GM23338 (cell line): ENCODE measurements around the gene FAM98A. TPM values are rescaled to one million over a fixed set of nuclear protein-coding genes. Genes with fewer than 3 reads are reported as not detected.

Source experiments
- ATAC-seq: fragments of 200-7000 bp; cut with Tn5 transposase; 3 replicates; pipeline ENCODE4 v1.9.1; 2020
- DNase-seq: peaks from one replicate; pipeline ENCODE4 v3.0.0-alpha.2; 2015; ENCODE audit warnings: low spot score
- H2AFZ ChIP-seq: fragments of 200-600 bp; sonication (generic); 2 replicates; pipeline ENCODE4 v1.8.0; 2016; ENCODE audit warnings: antibody characterized with exemption, mild to moderate bottlenecking, moderate library complexity
- H3F3A ChIP-seq: fragments of 200-600 bp; sonication (generic); replicated peaks from 2 replicates; pipeline ENCODE4 v1.8.0; 2017; ENCODE audit warnings: antibody characterized with exemption, mixed run types, low read depth
- H3K27ac ChIP-seq: fragments of 200-600 bp; sonication (generic); 2 replicates; pipeline ENCODE4 v1.6.1; 2016; ENCODE audit warnings: low read depth
- H3K27me3 ChIP-seq: fragments of 200-600 bp; sonication (generic); 2 replicates; pipeline ENCODE4 v1.8.0; 2016; ENCODE audit warnings: mild to moderate bottlenecking, mixed run types, moderate library complexity; ENCODE audit not compliant: insufficient read depth
- H3K36me3 ChIP-seq: fragments of 200-600 bp; sonication (generic); 2 replicates; pipeline ENCODE4 v1.8.0; 2016; ENCODE audit warnings: mild to moderate bottlenecking; ENCODE audit not compliant: insufficient read depth
- H3K4me1 ChIP-seq: fragments of 200-600 bp; sonication (generic); 2 replicates; pipeline ENCODE4 v1.8.0; 2016; ENCODE audit warnings: mild to moderate bottlenecking, moderate library complexity; ENCODE audit not compliant: insufficient read depth
- H3K4me2 ChIP-seq: fragments of 200-600 bp; sonication (generic); 2 replicates; pipeline ENCODE4 v1.7.1; 2017; ENCODE audit warnings: mixed run types
- H3K4me3 ChIP-seq: fragments of 200-600 bp; sonication (generic); 2 replicates; pipeline ENCODE4 v1.6.1; 2016; ENCODE audit warnings: mixed run types
- H3K79me2 ChIP-seq: fragments of 200-600 bp; sonication (generic); replicated peaks from 2 replicates; pipeline ENCODE4 v1.8.0; 2017; ENCODE audit warnings: mild to moderate bottlenecking; ENCODE audit not compliant: insufficient read depth
- H3K9me2 ChIP-seq: fragments of 200-600 bp; sonication (generic); 2 replicates; pipeline ENCODE4 v1.8.0; 2017; ENCODE audit not compliant: insufficient read depth
- H4K20me1 ChIP-seq: fragments of 200-600 bp; sonication (generic); replicated peaks from 2 replicates; pipeline ENCODE4 v1.8.0; 2017; ENCODE audit warnings: mild to moderate bottlenecking; ENCODE audit not compliant: insufficient read depth
- H3K27ac Mint-ChIP-seq: 2 replicates; pipeline ENCODE4 v1.8.0; 2020; ENCODE audit warnings: inconsistent platforms, mild to moderate bottlenecking, moderate library complexity, mixed read lengths
- H3K27me3 Mint-ChIP-seq: 3 replicates; pipeline ENCODE4 v1.8.0; 2022; ENCODE audit warnings: low read depth, mild to moderate bottlenecking, moderate library complexity, mixed read lengths, inconsistent platforms; ENCODE audit not compliant: insufficient read depth, poor library complexity
- H3K36me3 Mint-ChIP-seq: 3 replicates; pipeline ENCODE4 v1.8.0; 2021; ENCODE audit warnings: low read depth, mild to moderate bottlenecking, inconsistent platforms, moderate library complexity, mixed read lengths
- H3K4me1 Mint-ChIP-seq: 3 replicates; pipeline ENCODE4 v1.8.0; 2020; ENCODE audit warnings: mild to moderate bottlenecking, inconsistent platforms, mixed read lengths
- H3K4me3 Mint-ChIP-seq: 3 replicates; pipeline ENCODE4 v1.8.0; 2021; ENCODE audit warnings: moderate library complexity, mild to moderate bottlenecking, inconsistent platforms, mixed read lengths
- H3K9me3 Mint-ChIP-seq: 3 replicates; pipeline ENCODE4 v1.8.0; 2020; ENCODE audit warnings: moderate library complexity, mild to moderate bottlenecking, inconsistent platforms, mixed read lengths
- CREB1 ChIP-seq: fragments of 250-450 bp; sonication (Bioruptor Pico); IDR thresholded peaks from 2 replicates; pipeline ENCODE4 v1.5.0; 2020; ENCODE audit warnings: low read depth, mild to moderate bottlenecking, moderate library complexity
- EZH2 ChIP-seq: fragments of 200-600 bp; sonication (generic); IDR thresholded peaks from one replicate; pipeline ENCODE4 v1.8.0; 2017; ENCODE audit warnings: antibody characterized with exemption, mild to moderate bottlenecking, low read depth; ENCODE audit not compliant: unreplicated experiment
- NANOG ChIP-seq: IDR thresholded peaks from 2 replicates; pipeline ENCODE4 v1.6.1; 2016; ENCODE audit warnings: antibody characterized with exemption, borderline replicate concordance
- ZNF331 ChIP-seq: fragments of 250-450 bp; sonication (Bioruptor Pico); IDR thresholded peaks from 2 replicates; pipeline ENCODE4 v1.5.0; 2020; ENCODE audit warnings: low read depth, mild to moderate bottlenecking, moderate library complexity
- ZNF462 ChIP-seq: fragments of 250-450 bp; sonication (Bioruptor Pico); IDR thresholded peaks from 2 replicates; pipeline ENCODE4 v1.5.0; 2020; ENCODE audit warnings: mild to moderate bottlenecking, moderate library complexity
- polyA plus RNA-seq: library from polyadenylated mRNA; unstranded; fragments of >200 nt; fragmentation: Nextera tagmentation; extraction: Ambion mirVana; gene quantifications from 2 replicates; pipeline ENCODE4 v1.2.1, GENCODE V29; 2016
- total RNA-seq: library from RNA; depleted of rRNA; stranded (reverse); fragments of >200 nt; shearing (Covaris generic); gene quantifications from 2 replicates; pipeline ENCODE4 v1.2.3, GENCODE V29; 2014

The FAM98A gene
- total and polyA plus RNA-seq, 2 experiments from 2014 or later, result 68.6 to 149 TPM

DNA sequence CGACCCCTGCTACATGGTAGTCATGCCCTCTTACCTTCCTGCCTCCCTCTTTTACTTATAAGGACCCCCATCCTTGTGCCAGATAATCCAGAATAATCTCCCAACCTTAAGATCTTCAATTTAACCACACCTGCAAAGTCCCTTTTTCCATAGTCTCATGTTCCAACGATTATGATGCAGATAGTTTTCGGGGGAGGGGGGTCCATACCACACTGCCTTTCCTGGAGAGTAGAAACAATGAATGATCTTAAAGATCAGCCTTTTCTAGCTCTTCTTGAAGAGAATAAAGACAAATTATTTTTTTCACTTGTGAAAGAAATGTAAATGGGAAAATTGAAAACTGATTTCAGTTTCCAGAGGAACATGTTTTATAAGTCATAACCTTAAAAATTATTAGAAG lies 4.3 kb upstream of the FAM98A start:
- H3K27ac Mint-ChIP-seq, result peak overlapping the region; percentile 94
- peaks cover 15% of the 10 kb centered on the region for H3K36me3 Mint-ChIP-seq
- H3K4me3 Mint-ChIP-seq, result peak overlapping the region; percentile 39
- no peaks in the 10 kb centered on the region for H3K9me2 ChIP-seq
- no peaks in the 10 kb centered on the region for H3K36me3 ChIP-seq
- ATAC-seq (no peak), DNase-seq (peak; percentile 59)
- peak overlapping the region; percentile 35 for H3K27ac ChIP-seq
- peaks cover 52% of the 10 kb centered on the region for H3K4me1 Mint-ChIP-seq
- 0 out of 3 replicates have a peak, but pooled peaks cover 3% of the 10 kb centered on the region for H3K9me3 Mint-ChIP-seq
- peaks cover 48% of the 10 kb centered on the region for H3K79me2 ChIP-seq
- H3K27me3 ChIP-seq, result no peaks in the 10 kb centered on the region
- 0 out of 2 replicates have a peak, but pooled peaks have one; percentile 12 for TF ChIP-seq NANOG
- no peak for TF ChIP-seq CREB1
- no peaks in the 10 kb centered on the region; the same call in 1 of the 2 replicates for H3F3A ChIP-seq
- peaks cover 9% of the 10 kb centered on the region for H3K27me3 Mint-ChIP-seq
- H4K20me1 ChIP-seq, result no peaks in the 10 kb centered on the region
- H3K4me2 ChIP-seq, result peak overlapping the region; percentile 40
- H2AFZ ChIP-seq, result no peak overlapping the region
- H3K4me1 ChIP-seq, result peaks cover 46% of the 10 kb centered on the region
- H3K4me3 ChIP-seq, result peak overlapping the region; percentile 26

DNA sequence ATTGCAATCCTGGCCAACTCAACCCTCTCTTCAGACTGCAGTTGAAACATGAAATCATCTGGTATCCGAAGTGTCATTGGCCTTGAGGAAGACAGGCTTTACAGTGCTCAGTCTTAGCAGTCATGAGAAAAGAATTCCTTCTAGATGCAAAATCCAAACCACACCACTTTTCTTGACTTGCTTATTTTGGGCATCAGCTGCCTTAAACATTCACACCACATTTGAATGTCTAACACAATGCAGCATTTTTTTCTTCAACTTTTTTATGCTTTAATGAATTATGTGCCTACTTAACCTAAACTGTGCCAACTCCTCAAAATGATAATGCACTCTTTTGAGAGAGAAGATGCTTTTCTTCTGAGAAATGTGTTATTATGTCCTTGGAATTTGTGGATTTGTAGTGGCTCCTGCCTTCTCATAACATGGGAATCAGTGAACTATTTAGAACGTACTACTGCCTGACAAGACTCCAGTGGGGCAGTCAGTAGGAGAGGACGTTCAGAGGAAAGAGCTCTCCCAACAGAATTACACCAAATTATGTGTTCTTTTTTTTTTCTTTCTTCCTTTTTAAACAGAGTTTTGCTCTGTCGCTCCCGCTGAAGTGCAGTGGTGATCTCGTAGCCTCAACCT lies 3.2 kb upstream of the FAM98A start:
- Histone ChIP-seq H2AFZ (no peak overlapping the region), H3K36me3 (no peaks in the 10 kb centered on the region), H3K4me1 (peaks cover 48% of the 10 kb centered on the region), H3K4me3 (no peak overlapping the region), H3K4me2 (0 out of 2 replicates have a peak overlapping the region, but pooled peaks have one; percentile 5), H4K20me1 (no peaks in the 10 kb centered on the region), H3K27ac (peak overlapping the region; percentile 35), H3K79me2 (peaks cover 59% of the 10 kb centered on the region), H3F3A (no peaks in the 10 kb centered on the region; the same call in 1 of the 2 replicates), H3K9me2 (no peaks in the 10 kb centered on the region), H3K27me3 (no peaks in the 10 kb centered on the region)
- Mint-ChIP-seq H3K9me3 (0 out of 3 replicates have a peak, but pooled peaks cover 3% of the 10 kb centered on the region), H3K36me3 (peaks cover 15% of the 10 kb centered on the region), H3K4me3 (no peak overlapping the region), H3K4me1 (peaks cover 49% of the 10 kb centered on the region), H3K27ac (peak overlapping the region; percentile 88), H3K27me3 (peaks cover 9% of the 10 kb centered on the region)
- no peak for TF ChIP-seq ZNF331 (CRISPR knock-in tag)
- TF ChIP-seq ZNF462 (CRISPR knock-in tag), result no peak
- no peak for TF ChIP-seq EZH2
- DNase-seq, result no peak
- ATAC-seq, result no peak
